SH-SY5Y (cell line): ENCODE measurements around the gene PHLDB3.

ENCODE experiments used
- GATA2 ChIP-seq: IDR thresholded peaks from 2 replicates; pipeline ENCODE4 v1.6.1; 2011; ENCODE audit warnings: mild to moderate bottlenecking, low read depth, low read length
- GATA3 ChIP-seq: IDR thresholded peaks from 2 replicates; pipeline ENCODE4 v1.6.1; 2011; ENCODE audit warnings: low read depth, mild to moderate bottlenecking, low read length, moderate library complexity

- TF ChIP-seq GATA2: no peak
- no peak for TF ChIP-seq GATA3
These were observed 34.3 kb downstream of the PHLDB3 start for GRCh38 chr19:43470288-43470687.
